ENCODE results near the gene ZNF592.
A peak's percentile ranks its signal among the peaks of the same experiment; 100 is the strongest.

DNA sequence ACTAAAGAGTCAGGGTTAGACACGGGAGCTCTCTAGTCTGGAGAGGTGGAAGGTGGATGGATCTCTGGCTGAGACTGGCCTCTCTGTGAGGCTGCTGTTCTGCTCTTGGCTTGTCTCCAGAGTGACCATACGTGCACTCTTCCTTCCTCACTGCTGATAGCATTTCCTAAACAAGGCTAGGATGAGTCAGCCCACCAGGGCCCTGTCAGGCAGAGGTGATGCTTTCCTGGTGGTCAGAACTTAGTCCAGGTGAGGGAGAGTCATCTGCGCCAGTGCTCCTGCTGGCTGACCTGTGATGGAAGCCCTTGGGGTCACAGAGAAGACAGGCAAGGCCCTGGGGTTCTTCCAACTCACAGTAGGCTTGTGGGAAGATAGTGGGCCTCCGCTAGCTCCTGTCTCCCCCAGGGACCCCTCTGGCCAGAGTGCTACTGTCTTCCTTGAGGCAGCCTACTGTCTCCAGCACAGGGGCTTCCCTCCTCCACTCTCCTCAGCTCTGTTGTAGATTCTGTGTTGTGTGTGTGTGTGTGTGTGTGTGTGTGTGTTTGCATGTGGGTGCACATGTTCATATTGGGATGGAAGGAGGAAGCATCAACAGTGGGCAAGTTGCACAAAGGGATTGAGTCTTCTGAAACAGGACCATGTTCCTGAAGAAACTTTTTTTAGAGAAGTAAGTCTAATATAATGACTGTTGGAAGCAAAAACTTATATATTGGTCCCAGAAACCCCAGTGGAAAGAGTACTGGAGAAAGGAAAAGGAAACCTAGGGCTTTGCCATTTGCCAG lies 85.2 kb downstream of the ZNF592 start:
- TF ChIP-seq, protein P1, sequence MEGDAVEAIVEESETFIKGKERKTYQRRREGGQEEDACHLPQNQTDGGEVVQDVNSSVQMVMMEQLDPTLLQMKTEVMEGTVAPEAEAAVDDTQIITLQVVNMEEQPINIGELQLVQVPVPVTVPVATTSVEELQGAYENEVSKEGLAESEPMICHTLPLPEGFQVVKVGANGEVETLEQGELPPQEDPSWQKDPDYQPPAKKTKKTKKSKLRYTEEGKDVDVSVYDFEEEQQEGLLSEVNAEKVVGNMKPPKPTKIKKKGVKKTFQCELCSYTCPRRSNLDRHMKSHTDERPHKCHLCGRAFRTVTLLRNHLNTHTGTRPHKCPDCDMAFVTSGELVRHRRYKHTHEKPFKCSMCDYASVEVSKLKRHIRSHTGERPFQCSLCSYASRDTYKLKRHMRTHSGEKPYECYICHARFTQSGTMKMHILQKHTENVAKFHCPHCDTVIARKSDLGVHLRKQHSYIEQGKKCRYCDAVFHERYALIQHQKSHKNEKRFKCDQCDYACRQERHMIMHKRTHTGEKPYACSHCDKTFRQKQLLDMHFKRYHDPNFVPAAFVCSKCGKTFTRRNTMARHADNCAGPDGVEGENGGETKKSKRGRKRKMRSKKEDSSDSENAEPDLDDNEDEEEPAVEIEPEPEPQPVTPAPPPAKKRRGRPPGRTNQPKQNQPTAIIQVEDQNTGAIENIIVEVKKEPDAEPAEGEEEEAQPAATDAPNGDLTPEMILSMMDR (IDR thresholded peaks at IDR 0.05), result no peak
- no peak for TF ChIP-seq EP300 (IDR thresholded peaks at IDR 0.05)
- TF ChIP-seq POLR2A (IDR thresholded peaks at IDR 0.05), result no peak
- peak in 3 of 4 donors; percentile 6 to 47 (median 21) for TF ChIP-seq POLR2AphosphoS5 (IDR thresholded peaks at IDR 0.05)

Data from sigmoid colon (tissue), 4 donors.